ENCODE results near the gene UBAP1L. TPM values are rescaled to one million over a fixed set of nuclear protein-coding genes. Genes with fewer than 3 reads are reported as not detected.

UBAP1L gene
- polyA plus RNA-seq, 1 donor (not counting 4 experiments of a cell fraction or from before 2014, with no cell fraction given), result 0.55 TPM

DNA sequence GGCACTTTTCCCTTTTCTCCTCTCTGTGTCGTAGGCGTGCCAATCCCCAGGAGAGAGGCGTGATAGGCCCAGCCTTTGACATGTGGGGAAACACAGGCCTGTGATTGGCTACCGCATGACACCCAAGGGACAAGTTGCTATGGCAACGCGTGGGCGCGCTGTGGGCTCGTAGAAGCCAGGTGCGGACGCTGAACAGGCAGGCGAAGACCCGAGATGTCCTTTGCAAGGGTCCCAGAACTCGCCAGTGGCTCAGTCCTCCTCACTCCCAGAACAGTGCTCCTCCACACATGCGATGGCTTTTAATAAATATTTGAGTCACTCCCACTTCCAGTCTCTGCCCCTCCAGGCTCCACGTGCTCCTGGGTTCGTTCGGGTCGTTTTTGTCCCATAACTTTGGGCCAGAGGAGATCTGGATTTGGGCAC, 65.6 kb downstream of the UBAP1L start:
- dilution Hi-C loops (cut with MboI; ENCODE audit: extremely low pct_ligation_motif_present, low sequenced_read_pairs), result no loop called here
- H3K4me3 ChIP-seq (ENCODE audit: control insufficient read depth in 2 of 3, extremely low read depth in 1 of 3, insufficient read depth in 2 of 3, low read depth in 1 of 3, low read length in 3 of 3), result peak overlapping the region in 1 of 3 experiments; percentile 55
- FAIRE-seq (peak; percentile 65), DNase-seq (ENCODE audit: low read depth, low spot score) (peak; percentile 62)
- H3K79me2 ChIP-seq (ENCODE audit: control insufficient read depth, insufficient read depth, low read length), result no peaks in the 10 kb centered on the region
- no peak overlapping the region for H2AFZ ChIP-seq (ENCODE audit: control insufficient read depth, low read length)
- H3K4me2 ChIP-seq (ENCODE audit: control insufficient read depth, extremely low read depth, insufficient read depth, low read depth, low read length), result peak overlapping the region; percentile 86
- no peak overlapping the region for H3K27ac ChIP-seq (ENCODE audit: control insufficient read depth, insufficient read depth, low read length)
- H4K20me1 ChIP-seq (ENCODE audit: control insufficient read depth, extremely low read depth, insufficient read depth, low read length), result no peaks in the 10 kb centered on the region
- H3K4me1 ChIP-seq (ENCODE audit: control insufficient read depth, extremely low read depth, insufficient read depth, low read length), result peaks cover 2% of the 10 kb centered on the region
- no peaks in the 10 kb centered on the region for H3K36me3 ChIP-seq (ENCODE audit: control insufficient read depth in 2 of 2, extremely low read depth in 1 of 2, insufficient read depth in 2 of 2, low read length in 2 of 2)
- no peaks in the 10 kb centered on the region for H3K9me3 ChIP-seq (ENCODE audit: control insufficient read depth, low read depth, low read length)
- H3K27me3 ChIP-seq (ENCODE audit: control insufficient read depth, extremely low read depth, insufficient read depth, low read length), result no peaks in the 10 kb centered on the region
- TF ChIP-seq CTCF (optimal IDR thresholded peaks at IDR 0.05 in 1 of 3, IDR thresholded peaks at IDR 0.05 in 1 of 3, conservative IDR thresholded peaks at IDR 0.05 in 1 of 3; ENCODE audit: extremely low read depth in 1 of 3, insufficient read depth in 2 of 3, low read length in 3 of 3), result no peak
- TF ChIP-seq EZH2 (IDR thresholded peaks at IDR 0.05; ENCODE audit: low read length), result no peak
- no peaks in the 10 kb centered on the region for H3K9me1 ChIP-seq (ENCODE audit: control insufficient read depth, extremely low read depth, insufficient read depth, low read length)
- H3K9ac ChIP-seq (ENCODE audit: control insufficient read depth, extremely low read depth, insufficient read depth, low read length), result no peak overlapping the region

GRCh38 chr15:65048241-65048640, 66.8 kb downstream of the UBAP1L start:
- no peak overlapping the region for H3K4me2 ChIP-seq (ENCODE audit: control insufficient read depth, extremely low read depth, insufficient read depth, low read depth, low read length)
- H3K4me1 ChIP-seq (ENCODE audit: control insufficient read depth, extremely low read depth, insufficient read depth, low read length), result peaks cover 6% of the 10 kb centered on the region
- H3K27ac ChIP-seq (ENCODE audit: control insufficient read depth, insufficient read depth, low read length), result no peak overlapping the region
- FAIRE-seq, result no peak
- TF ChIP-seq EZH2 (IDR thresholded peaks at IDR 0.05; ENCODE audit: low read length), result no peak
- no peak for TF ChIP-seq CTCF (optimal IDR thresholded peaks at IDR 0.05 in 1 of 3, IDR thresholded peaks at IDR 0.05 in 1 of 3, conservative IDR thresholded peaks at IDR 0.05 in 1 of 3; ENCODE audit: extremely low read depth in 1 of 3, insufficient read depth in 2 of 3, low read length in 3 of 3)
- H3K36me3 ChIP-seq (ENCODE audit: control insufficient read depth in 2 of 2, extremely low read depth in 1 of 2, insufficient read depth in 2 of 2, low read length in 2 of 2), result no peaks in the 10 kb centered on the region
- H3K79me2 ChIP-seq (ENCODE audit: control insufficient read depth, insufficient read depth, low read length), result no peaks in the 10 kb centered on the region
- no peaks in the 10 kb centered on the region for H3K9me3 ChIP-seq (ENCODE audit: control insufficient read depth, low read depth, low read length)
- no peaks in the 10 kb centered on the region for H3K27me3 ChIP-seq (ENCODE audit: control insufficient read depth, extremely low read depth, insufficient read depth, low read length)
- H3K9ac ChIP-seq (ENCODE audit: control insufficient read depth, extremely low read depth, insufficient read depth, low read length), result no peak overlapping the region
- no peak overlapping the region for H3K4me3 ChIP-seq (ENCODE audit: control insufficient read depth in 2 of 3, extremely low read depth in 1 of 3, insufficient read depth in 2 of 3, low read depth in 1 of 3, low read length in 3 of 3)
- no peaks in the 10 kb centered on the region for H3K9me1 ChIP-seq (ENCODE audit: control insufficient read depth, extremely low read depth, insufficient read depth, low read length)
- DNase-seq (ENCODE audit: low read depth, low spot score), result no peak
- H4K20me1 ChIP-seq (ENCODE audit: control insufficient read depth, extremely low read depth, insufficient read depth, low read length), result no peaks in the 10 kb centered on the region
- dilution Hi-C loops (cut with MboI; ENCODE audit: extremely low pct_ligation_motif_present, low sequenced_read_pairs), result no loop called here
- H2AFZ ChIP-seq (ENCODE audit: control insufficient read depth, low read length), result no peak overlapping the region

All from keratinocyte (primary cell).